Osteoblast (primary cell): ENCODE data around the gene DMGDH. TPM values are rescaled to one million over a fixed set of nuclear protein-coding genes. Genes with fewer than 3 reads are reported as not detected.

Experiments used
- DNase-seq: peaks from one replicate; pipeline ENCODE4 v3.0.0; 2011; ENCODE audit warnings: low spot score, mixed read lengths; ENCODE audit not compliant: insufficient read length; ENCODE audit errors: missing footprints
- H2AFZ ChIP-seq: 2 replicates; pipeline ENCODE4 v1.6.0; 2011; ENCODE audit warnings: mild to moderate bottlenecking, low read length
- H3K27ac ChIP-seq: 2 replicates; pipeline ENCODE4 v1.5.1; 2011; ENCODE audit warnings: mild to moderate bottlenecking, low read depth, low read length, moderate library complexity
- H3K27me3 ChIP-seq: 2 replicates; pipeline ENCODE4 v1.6.0; 2012; ENCODE audit warnings: mild to moderate bottlenecking, control low read depth, inconsistent platforms, low read length, moderate library complexity; ENCODE audit not compliant: insufficient read depth
- H3K36me3 ChIP-seq: 2 replicates; pipeline ENCODE4 v1.5.1; 2011; ENCODE audit warnings: mild to moderate bottlenecking, low read length, control low read depth, moderate library complexity; ENCODE audit not compliant: insufficient read depth
- H3K4me1 ChIP-seq: 2 replicates; pipeline ENCODE4 v1.5.1; 2011; ENCODE audit warnings: mild to moderate bottlenecking, low read length, control low read depth, moderate library complexity; ENCODE audit not compliant: insufficient read depth
- H3K4me2 ChIP-seq: 2 replicates; pipeline ENCODE4 v1.6.0; 2011; ENCODE audit warnings: mild to moderate bottlenecking, low read length; ENCODE audit not compliant: insufficient read depth
- H3K4me3 ChIP-seq: fragments of 200-600 bp; sonication (generic); 3 replicates; pipeline ENCODE4 v1.5.1; 2012; ENCODE audit warnings: mild to moderate bottlenecking, low read length, inconsistent platforms; ENCODE audit not compliant: insufficient read depth
- H3K79me2 ChIP-seq: 2 replicates; pipeline ENCODE4 v1.6.0; 2012; ENCODE audit warnings: mild to moderate bottlenecking, low read length, control low read depth, inconsistent platforms; ENCODE audit not compliant: insufficient read depth
- H3K9me3 ChIP-seq: 2 replicates; pipeline ENCODE4 v1.5.1; 2011; ENCODE audit warnings: low read depth, low read length, control low read depth
- H4K20me1 ChIP-seq: 2 replicates; pipeline ENCODE4 v1.6.0; 2012; ENCODE audit warnings: mild to moderate bottlenecking, low read length, control low read depth; ENCODE audit not compliant: insufficient read depth
- total RNA-seq: library from RNA; depleted of rRNA; stranded (reverse); fragments of >200 nt; gene quantifications from 2 replicates; pipeline ENCODE4 v1.2.3, GENCODE V29; 2012
- TF ChIP-seq, protein P1 (sequence below): IDR thresholded peaks from 2 replicates; pipeline ENCODE4 v1.5.1; 2011; ENCODE audit warnings: mild to moderate bottlenecking, low read depth, low read length, moderate library complexity; ENCODE audit errors: extremely low read depth

Gene DMGDH
- total RNA-seq, 1 donor, result 7.2 TPM

DNA sequence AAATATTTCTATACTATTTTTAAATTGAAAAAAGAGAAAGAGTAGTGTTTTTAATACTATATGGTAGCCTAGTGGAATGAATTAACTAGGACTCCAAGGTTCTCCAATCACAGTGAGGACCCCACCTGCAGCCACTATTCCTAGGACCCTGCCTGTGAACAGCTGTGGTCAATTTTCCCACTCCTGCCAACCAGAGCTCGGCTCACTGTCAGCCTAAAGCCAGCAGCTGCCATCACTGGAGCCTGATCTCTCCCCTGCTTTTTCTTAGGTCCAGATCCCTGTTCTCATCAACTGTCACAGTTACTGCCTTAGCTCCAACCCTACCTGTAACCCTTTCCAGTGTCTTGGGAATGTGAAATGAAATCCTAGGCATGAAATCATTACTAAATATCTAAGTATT lies 109.7 kb downstream of the DMGDH start:
- Histone ChIP-seq H2AFZ (no peak overlapping the region), H3K79me2 (no peaks in the 10 kb centered on the region), H4K20me1 (no peaks in the 10 kb centered on the region), H3K4me3 (no peak overlapping the region), H3K4me1 (no peaks in the 10 kb centered on the region), H3K9me3 (no peaks in the 10 kb centered on the region), H3K27ac (no peak overlapping the region), H3K27me3 (no peaks in the 10 kb centered on the region), H3K4me2 (no peak overlapping the region), H3K36me3 (peaks cover 6% of the 10 kb centered on the region)
- TF ChIP-seq, protein P1, sequence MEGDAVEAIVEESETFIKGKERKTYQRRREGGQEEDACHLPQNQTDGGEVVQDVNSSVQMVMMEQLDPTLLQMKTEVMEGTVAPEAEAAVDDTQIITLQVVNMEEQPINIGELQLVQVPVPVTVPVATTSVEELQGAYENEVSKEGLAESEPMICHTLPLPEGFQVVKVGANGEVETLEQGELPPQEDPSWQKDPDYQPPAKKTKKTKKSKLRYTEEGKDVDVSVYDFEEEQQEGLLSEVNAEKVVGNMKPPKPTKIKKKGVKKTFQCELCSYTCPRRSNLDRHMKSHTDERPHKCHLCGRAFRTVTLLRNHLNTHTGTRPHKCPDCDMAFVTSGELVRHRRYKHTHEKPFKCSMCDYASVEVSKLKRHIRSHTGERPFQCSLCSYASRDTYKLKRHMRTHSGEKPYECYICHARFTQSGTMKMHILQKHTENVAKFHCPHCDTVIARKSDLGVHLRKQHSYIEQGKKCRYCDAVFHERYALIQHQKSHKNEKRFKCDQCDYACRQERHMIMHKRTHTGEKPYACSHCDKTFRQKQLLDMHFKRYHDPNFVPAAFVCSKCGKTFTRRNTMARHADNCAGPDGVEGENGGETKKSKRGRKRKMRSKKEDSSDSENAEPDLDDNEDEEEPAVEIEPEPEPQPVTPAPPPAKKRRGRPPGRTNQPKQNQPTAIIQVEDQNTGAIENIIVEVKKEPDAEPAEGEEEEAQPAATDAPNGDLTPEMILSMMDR, result no peak
- DNase-seq, result no peak

DNA sequence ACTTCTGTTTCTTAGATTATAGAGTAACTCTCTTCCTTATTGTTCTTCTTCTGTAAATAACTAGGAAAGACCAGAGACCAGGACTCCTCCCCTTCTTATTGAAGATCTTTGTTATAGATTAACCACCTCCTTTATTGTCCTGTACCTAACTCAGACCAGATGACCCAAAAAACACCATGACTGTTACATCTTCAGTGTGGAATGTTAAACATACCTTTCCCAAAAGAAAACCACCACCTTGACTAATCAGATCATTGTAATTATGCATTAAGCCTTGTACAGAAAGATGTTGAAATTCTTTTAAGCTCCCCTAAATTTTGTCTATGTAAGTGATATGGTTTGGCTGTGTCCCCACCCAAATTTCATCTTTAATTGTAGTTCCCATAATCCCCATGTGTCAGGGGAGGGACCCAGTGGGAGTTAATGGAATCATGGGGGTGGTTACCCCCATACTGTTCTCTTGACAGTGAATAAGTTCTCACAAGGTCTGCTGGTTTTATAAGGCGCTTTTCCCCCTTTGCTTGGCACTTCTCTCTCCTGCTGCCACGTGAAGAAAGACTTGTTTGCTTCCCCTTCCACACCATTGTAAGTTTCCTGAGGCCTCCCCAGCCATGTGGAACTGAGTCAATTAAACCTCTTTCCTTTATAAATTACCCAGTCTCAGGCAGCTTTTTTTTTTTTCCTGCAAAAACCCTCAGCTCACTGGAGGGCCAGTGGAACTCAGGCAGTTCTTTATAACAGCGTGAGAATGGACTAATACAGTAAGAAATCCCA lies 110.6 kb downstream of the DMGDH start:
- no peak overlapping the region for H3K27ac ChIP-seq
- peaks cover under 1% of the 10 kb centered on the region for H3K36me3 ChIP-seq

DNA sequence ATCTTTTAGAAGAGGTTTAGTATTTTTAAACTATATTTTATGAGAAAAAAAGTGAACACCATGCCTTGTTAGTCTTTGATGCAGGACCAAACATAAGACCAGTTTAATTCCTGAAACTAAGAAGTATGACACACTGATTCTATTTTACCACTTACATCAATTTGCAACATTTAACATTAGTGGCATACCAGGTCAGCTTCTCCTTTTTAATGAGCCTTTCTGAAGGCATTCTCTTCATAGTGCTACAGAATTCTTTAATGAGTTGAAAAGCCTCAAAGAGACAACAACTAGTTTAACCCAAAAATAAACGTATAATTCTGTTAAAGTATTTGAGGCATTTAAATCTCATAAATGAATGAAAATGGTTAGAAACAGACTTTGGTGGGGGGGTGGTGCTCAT lies 112.6 kb downstream of the DMGDH start:
- Histone ChIP-seq H3K4me2 (no peak overlapping the region), H3K4me1 (peaks cover 6% of the 10 kb centered on the region), H2AFZ (no peak overlapping the region), H3K79me2 (no peaks in the 10 kb centered on the region), H3K4me3 (no peak overlapping the region), H4K20me1 (no peaks in the 10 kb centered on the region), H3K27me3 (no peaks in the 10 kb centered on the region), H3K9me3 (no peaks in the 10 kb centered on the region), H3K36me3 (no peaks in the 10 kb centered on the region), H3K27ac (no peak overlapping the region)
- no peak for DNase-seq
- TF ChIP-seq, protein P1, result no peak

More for the DNA sequence above, 110.6 kb downstream of the DMGDH start:
- H4K20me1 ChIP-seq, result no peaks in the 10 kb centered on the region
- DNase-seq, result no peak
- no peaks in the 10 kb centered on the region for H3K4me1 ChIP-seq
- TF ChIP-seq, protein P1, result no peak
- H3K27me3 ChIP-seq, result no peaks in the 10 kb centered on the region
- no peaks in the 10 kb centered on the region for H3K9me3 ChIP-seq
- no peak overlapping the region for H2AFZ ChIP-seq
- no peak overlapping the region for H3K4me2 ChIP-seq
- H3K4me3 ChIP-seq, result no peak overlapping the region
- H3K79me2 ChIP-seq, result no peaks in the 10 kb centered on the region

DNA sequence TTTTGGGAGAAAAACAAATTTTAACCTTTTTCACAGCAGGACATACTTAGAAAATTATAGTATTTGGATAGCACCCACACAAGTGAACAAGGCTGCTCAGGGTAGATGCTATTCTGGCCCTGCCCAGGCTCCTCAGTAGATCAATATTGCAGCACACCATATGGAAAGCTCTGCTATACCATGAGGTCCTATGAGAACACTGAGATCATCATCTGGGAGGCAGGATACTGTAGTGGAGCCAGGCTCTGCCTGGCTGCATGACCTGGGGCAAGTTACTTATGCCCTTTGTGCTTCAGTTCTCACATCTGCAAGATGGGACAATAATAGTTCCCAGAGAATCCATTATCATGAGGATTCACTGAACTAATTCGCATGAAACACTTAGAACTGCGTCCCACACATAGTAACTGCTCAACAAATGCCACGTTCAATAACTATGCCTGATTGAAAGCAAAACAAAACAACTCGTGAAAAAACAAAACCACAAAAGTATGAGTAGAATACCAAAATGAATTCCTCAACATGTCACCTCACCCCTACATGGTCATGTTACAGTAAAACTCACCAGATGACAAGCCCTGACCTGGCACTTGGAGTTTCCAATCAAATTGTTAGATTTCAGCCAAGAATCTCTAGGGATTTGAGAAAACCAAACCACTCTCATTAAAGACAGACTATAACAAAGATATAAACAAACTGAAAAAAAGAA lies 116.2 kb downstream of the DMGDH start:
- Histone ChIP-seq H3K36me3 (no peaks in the 10 kb centered on the region), H4K20me1 (no peaks in the 10 kb centered on the region), H3K27ac (peak overlapping the region; percentile 38), H3K79me2 (no peaks in the 10 kb centered on the region), H3K27me3 (no peaks in the 10 kb centered on the region), H2AFZ (no peak overlapping the region), H3K9me3 (no peaks in the 10 kb centered on the region), H3K4me3 (no peak overlapping the region), H3K4me1 (peaks cover 6% of the 10 kb centered on the region), H3K4me2 (peak overlapping the region; percentile 5)
- TF ChIP-seq, protein P1, result no peak
- DNase-seq, result no peak
